HCT116 (cell line): ENCODE results near the gene TWF2. TPM values are rescaled to one million over a fixed set of nuclear protein-coding genes. Genes with fewer than 3 reads are reported as not detected.

Experiments
- ATAC-seq: fragments of 200-7000 bp; cut with Tn5 transposase; 2 replicates; pipeline ENCODE4 v1.9.1; 2020; ENCODE audit warnings: mild to moderate bottlenecking, moderate library complexity
- BruUV-seq: library from RNA; stranded (reverse); fragments of 400-500 nt; replicated peaks from 2 replicates; lab custom pipeline; 2021; lab: Mats Ljungman, UMichigan
- CTCF ChIA-PET: fragments of 300-600 bp; sonication (Branson Sonifier 250); formaldehyde crosslinking; loops from one replicate; lab custom pipeline; 2021; ENCODE audit warnings: antibody characterized with exemption; lab: Charles Lee
- POLR2A ChIA-PET: fragments of 300-600, 350-600 bp; sonication (Branson Sonifier 250); formaldehyde crosslinking; loops from one replicate; lab custom pipeline; 2021; ENCODE audit warnings: antibody characterized with exemption; lab: Charles Lee
- RAD21 ChIA-PET, 2 experiments: fragments of 300-600 bp; sonication (Branson Sonifier 250); formaldehyde crosslinking; loops; one replicate each; lab custom pipeline; 2023; ENCODE audit warnings: low total read pairs in 2 of 2; ENCODE audit not compliant: uncharacterized antibody in 2 of 2, unreplicated experiment in 2 of 2, low non-redundant PET in 1 of 2; lab: Charles Lee
- DNase-seq: peaks from one replicate; pipeline ENCODE4 v3.0.0-alpha.2; 2010; ENCODE audit warnings: low read depth, low spot score
- H2AFZ ChIP-seq: fragments of 200-600 bp; shearing (Covaris generic), sonication (generic); 2 replicates; pipeline ENCODE4 v1.6.1; 2017; ENCODE audit warnings: low read depth, mixed run types, mixed read lengths, antibody characterized with exemption, low read length; ENCODE audit not compliant: poor library complexity, severe bottlenecking
- H3K27ac ChIP-seq: 2 replicates; pipeline ENCODE4 v1.5.1; 2012; ENCODE audit warnings: low read depth, low read length
- H3K27me3 ChIP-seq: fragments of 200-600 bp; sonication (generic); 2 replicates; pipeline ENCODE4 v1.6.1; 2016; ENCODE audit warnings: mixed run types, low read length, mixed read lengths; ENCODE audit not compliant: insufficient read depth
- H3K36me3 ChIP-seq, 2 experiments: fragments of 200-500 bp in 1 of 2; fragments of 200-600 bp in 1 of 2; sonication (Bioruptor generic) in 1 of 2; sonication (generic) in 1 of 2; 2 replicates each; pipeline versions ENCODE4 v1.5.1 to v1.6.1; 2014 to 2016; ENCODE audit warnings: low read length in 2 of 2, inconsistent platforms in 1 of 2, mixed read lengths in 1 of 2, mixed run types in 1 of 2; ENCODE audit not compliant: insufficient read depth in 2 of 2, control insufficient read depth in 1 of 2
- H3K4me1 ChIP-seq, 2 experiments: fragments of 200-600 bp in 1 of 2; sonication (generic) in 1 of 2; 2 replicates each; pipeline versions ENCODE4 v1.5.1 to v1.6.1; 2012 to 2017; ENCODE audit warnings: low read length in 2 of 2, inconsistent platforms in 1 of 2, mild to moderate bottlenecking in 1 of 2, mixed read lengths in 1 of 2, mixed run types in 1 of 2, moderate library complexity in 1 of 2; ENCODE audit not compliant: insufficient read depth in 2 of 2, control insufficient read depth in 1 of 2
- H3K4me2 ChIP-seq: fragments of 200-600 bp; sonication (generic); 2 replicates; pipeline ENCODE4 v1.6.1; 2017; ENCODE audit warnings: mixed run types, low read length, mixed read lengths
- H3K4me3 ChIP-seq, 2 experiments: fragments of 200-600 bp in 1 of 2; sonication (generic) in 1 of 2; replicated peaks in 1 of 2; 2 replicates each; pipeline ENCODE4 v1.5.1; 2011 to 2016; ENCODE audit warnings: low read length in 2 of 2, control low read depth in 1 of 2, low read depth in 1 of 2, mild to moderate bottlenecking in 1 of 2, mixed read lengths in 1 of 2, mixed run types in 1 of 2
- H3K79me2 ChIP-seq: fragments of 200-600 bp; sonication (generic); 2 replicates; pipeline ENCODE4 v1.6.1; 2017; ENCODE audit warnings: mild to moderate bottlenecking, mixed run types, low read length, moderate library complexity, mixed read lengths; ENCODE audit not compliant: insufficient read depth
- H3K9ac ChIP-seq: fragments of 200-600 bp; sonication (generic); 2 replicates; pipeline ENCODE4 v1.6.1; 2016; ENCODE audit warnings: low read length, mixed read lengths
- H3K9me2 ChIP-seq: fragments of 200-600 bp; sonication (generic), shearing (Covaris generic); 2 replicates; pipeline ENCODE4 v1.6.1; 2017; ENCODE audit warnings: mixed run types, mild to moderate bottlenecking, moderate library complexity; ENCODE audit not compliant: insufficient read depth
- H3K9me3 ChIP-seq, 2 experiments: fragments of 200-500 bp in 1 of 2; fragments of 200-600 bp in 1 of 2; sonication (Bioruptor generic) in 1 of 2; sonication (generic) in 1 of 2; 2 replicates each; pipeline ENCODE4 v1.6.1; 2014 to 2017; ENCODE audit warnings: low read length in 2 of 2, mixed read lengths in 2 of 2, inconsistent platforms in 1 of 2, low read depth in 1 of 2, mild to moderate bottlenecking in 1 of 2, mixed run types in 1 of 2, moderate library complexity in 1 of 2; ENCODE audit not compliant: control insufficient read depth in 1 of 2, insufficient read depth in 1 of 2
- H4K20me1 ChIP-seq: fragments of 200-600 bp; sonication (generic), shearing (Covaris generic); 2 replicates; pipeline ENCODE4 v1.6.1; 2017; ENCODE audit warnings: mixed run types, mild to moderate bottlenecking, moderate library complexity; ENCODE audit not compliant: insufficient read depth
- CBX3 ChIP-seq: IDR thresholded peaks from 2 replicates; pipeline ENCODE4 v1.6.1; 2012; ENCODE audit warnings: low read depth
- CEBPB ChIP-seq: IDR thresholded peaks from 2 replicates; pipeline ENCODE4 v1.6.1; 2012; ENCODE audit warnings: low read depth
- POLR2A ChIP-seq: IDR thresholded peaks from 2 replicates; pipeline ENCODE4 v1.7.0; 2011; ENCODE audit warnings: borderline replicate concordance; ENCODE audit not compliant: insufficient read depth, insufficient read length; ENCODE audit errors: extremely low read depth
- POLR2AphosphoS5 ChIP-seq: IDR thresholded peaks from 2 replicates; pipeline ENCODE4 v1.6.1; 2011; ENCODE audit warnings: mild to moderate bottlenecking, low read depth, low read length, moderate library complexity
- TCF7L2 ChIP-seq: IDR thresholded peaks from 2 replicates; pipeline ENCODE4 v1.7.0; 2011; ENCODE audit warnings: borderline replicate concordance, inconsistent platforms; ENCODE audit not compliant: insufficient read depth, insufficient read length; ENCODE audit errors: extremely low read depth
- ZFX ChIP-seq: fragments of 450-650 bp; IDR thresholded peaks from 2 replicates; pipeline ENCODE4 v1.6.1; 2017
- intact Hi-C: fragments of 100-400 bp; cut with micrococcal nuclease; formaldehyde crosslinking; loops from 2 replicates; pipeline ENCODE4 v1.10.0; 2022
- total RNA-seq: library from RNA; stranded (reverse); gene quantifications from one replicate; pipeline ENCODE4 v1.2.1, GENCODE V29; 2021; ENCODE audit not compliant: unreplicated experiment
- TF ChIP-seq, protein P1 (sequence below): IDR thresholded peaks from 2 replicates; pipeline ENCODE4 v1.6.1; 2012
- TF ChIP-seq, protein P2 (sequence below): IDR thresholded peaks from 2 replicates; pipeline ENCODE4 v1.6.1; 2012; ENCODE audit warnings: low read depth
- TF ChIP-seq, protein P3 (sequence below): IDR thresholded peaks from 2 replicates; pipeline ENCODE4 v1.6.1; 2011; ENCODE audit warnings: mild to moderate bottlenecking, low read length, moderate library complexity; ENCODE audit not compliant: insufficient replicate concordance; ENCODE audit errors: extremely low read depth
- TF ChIP-seq, protein P4 (sequence below): IDR thresholded peaks from 2 replicates; pipeline ENCODE4 v1.6.1; 2012

TWF2 gene
- total RNA-seq, 1 experiment from 2014 or later: 100 TPM

DNA sequence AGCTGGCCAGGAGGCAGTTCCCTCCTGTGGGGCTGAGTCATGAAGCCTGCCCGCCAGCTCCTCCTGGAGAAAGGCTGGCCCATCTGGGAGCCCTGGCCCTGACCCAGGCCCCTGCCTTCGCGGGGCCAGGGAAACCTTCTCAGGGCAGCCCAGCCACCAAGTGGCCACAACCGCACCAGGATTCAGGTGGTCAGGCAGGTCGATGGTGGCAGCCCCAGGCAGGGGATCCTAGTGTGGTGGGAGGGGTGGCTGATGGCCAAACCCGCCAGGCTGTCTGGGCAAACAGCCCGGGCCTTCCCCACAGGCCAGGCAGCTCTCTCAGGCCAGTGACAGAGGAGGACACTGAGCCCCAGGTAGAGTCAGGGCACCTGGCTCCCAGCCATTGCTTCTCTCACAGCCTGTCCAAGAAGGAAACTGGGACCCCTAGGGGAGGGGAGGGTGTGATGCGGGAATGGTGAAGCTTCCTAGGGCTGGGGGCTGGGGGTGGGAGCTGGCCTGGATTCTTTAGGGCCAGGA, 1.2 kb downstream of the TWF2 start:
- Histone ChIP-seq H2AFZ (no peak overlapping the region), H3K4me3 (peak overlapping the region; percentile 87 to 93), H3K9me2 (no peaks in the 10 kb centered on the region), H3K79me2 (peaks cover 29% of the 10 kb centered on the region), H3K9me3 (no peaks in the 10 kb centered on the region), H3K4me2 (peak overlapping the region; percentile 84), H3K36me3 (no peaks in the 10 kb centered on the region; a peak in 1 of 4 replicates), H4K20me1 (no peaks in the 10 kb centered on the region), H3K27ac (peak overlapping the region; percentile 98), H3K27me3 (no peaks in the 10 kb centered on the region), H3K9ac (peak overlapping the region; percentile 87), H3K4me1 (peaks cover 33 to 41% of the 10 kb centered on the region in 2 experiments)
- POLR2A ChIA-PET: interaction anchor here (0.6 to 2.6 kb wide), 9 partner anchors 11 to 191 kb away, joined by 3 to 11 read pairs (median 4); partner anchors contain the start of gene WDR82
- TF ChIP-seq, protein P1, sequence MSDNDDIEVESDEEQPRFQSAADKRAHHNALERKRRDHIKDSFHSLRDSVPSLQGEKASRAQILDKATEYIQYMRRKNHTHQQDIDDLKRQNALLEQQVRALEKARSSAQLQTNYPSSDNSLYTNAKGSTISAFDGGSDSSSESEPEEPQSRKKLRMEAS: no peak
- TF ChIP-seq ZFX: 0 out of 2 replicates have a peak, but pooled peaks have one; percentile 22
- TF ChIP-seq POLR2AphosphoS5: peak; percentile 15; the same call in 1 of the 2 replicates
- DNase-seq (peak; percentile 51), ATAC-seq (peak; percentile 62)
- CTCF ChIA-PET: interaction anchor here (0.9 to 3.1 kb wide), 5 partner anchors 17 to 236 kb away, joined by 4 to 18 read pairs (median 5); no protein-coding TSS in a partner anchor
- intact Hi-C loops: loop anchor here (2.0 kb wide), 1 partner anchor 39 kb away; no protein-coding TSS in a partner anchor
- no TSS peak for BruUV-seq
- RAD21 ChIA-PET: interaction anchor here (0.7 to 1.3 kb wide), 2 partner anchors 21 to 84 kb away, joined by 3 read pairs; partner anchors contain the start of gene POC1A (in 1 of the 2)

DNA sequence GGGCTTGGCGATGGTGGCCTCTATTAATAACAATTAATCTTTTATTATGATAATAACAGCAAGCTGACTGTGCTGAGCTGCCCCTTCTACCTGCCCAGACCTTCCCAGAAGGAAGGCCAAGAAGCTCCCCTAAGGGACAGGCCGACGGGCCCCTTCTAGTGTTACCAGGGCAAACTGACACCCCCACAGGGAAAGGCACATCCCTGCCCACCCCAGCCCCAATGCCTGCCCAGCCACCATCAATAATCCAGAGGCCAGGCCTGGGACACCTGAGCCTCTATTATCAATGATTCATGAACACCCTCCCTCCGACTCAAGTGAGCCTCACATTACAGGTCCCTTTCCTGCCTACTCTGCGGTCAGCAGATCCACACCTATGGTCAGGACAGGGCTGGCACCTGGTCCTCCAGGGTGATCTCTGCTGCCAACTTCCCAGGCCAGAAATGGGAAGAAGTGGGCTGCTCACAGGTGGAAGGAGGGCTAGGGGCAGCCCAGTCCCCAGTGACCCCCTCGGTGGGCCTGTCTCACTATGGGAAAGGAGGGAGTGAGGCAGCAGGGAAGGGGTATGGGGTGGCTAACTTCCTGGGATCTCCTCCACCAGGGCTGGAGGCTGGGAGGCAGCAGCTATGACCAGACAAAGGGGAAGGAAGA, 1.8 kb downstream of the TWF2 start:
- Histone ChIP-seq H3K27me3 (no peaks in the 10 kb centered on the region), H3K9me3 (no peaks in the 10 kb centered on the region), H3K36me3 (no peaks in the 10 kb centered on the region; a peak in 2 of 4 replicates), H2AFZ (no peak overlapping the region), H3K4me1 (peaks cover 33 to 41% of the 10 kb centered on the region in 2 experiments), H3K9ac (peak overlapping the region; percentile 87), H3K79me2 (peaks cover 29% of the 10 kb centered on the region), H3K4me3 (peak overlapping the region; percentile 87 to 93), H3K27ac (peak overlapping the region; percentile 98), H3K4me2 (peak overlapping the region; percentile 84), H3K9me2 (no peaks in the 10 kb centered on the region), H4K20me1 (no peaks in the 10 kb centered on the region)
- DNase-seq (no peak), ATAC-seq (peak; percentile 5)
- ChIA-PET RAD21 (interaction anchor here (0.7 to 1.3 kb wide), 3 partner anchors 20 to 83 kb away, joined by 3 read pairs; partner anchors contain the start of gene POC1A (in 1 of the 2)), POLR2A (interaction anchor here (0.6 to 2.6 kb wide), 9 partner anchors 11 to 191 kb away, joined by 3 to 11 read pairs (median 4); partner anchors contain the start of gene WDR82), CTCF (interaction anchor here (0.9 to 3.1 kb wide), 5 partner anchors 17 to 236 kb away, joined by 4 to 18 read pairs (median 5); no protein-coding TSS in a partner anchor)
- intact Hi-C loops: no loop called here
- TF ChIP-seq POLR2A: no peak
- TF ChIP-seq CBX3: no peak
- TF ChIP-seq, protein P2, sequence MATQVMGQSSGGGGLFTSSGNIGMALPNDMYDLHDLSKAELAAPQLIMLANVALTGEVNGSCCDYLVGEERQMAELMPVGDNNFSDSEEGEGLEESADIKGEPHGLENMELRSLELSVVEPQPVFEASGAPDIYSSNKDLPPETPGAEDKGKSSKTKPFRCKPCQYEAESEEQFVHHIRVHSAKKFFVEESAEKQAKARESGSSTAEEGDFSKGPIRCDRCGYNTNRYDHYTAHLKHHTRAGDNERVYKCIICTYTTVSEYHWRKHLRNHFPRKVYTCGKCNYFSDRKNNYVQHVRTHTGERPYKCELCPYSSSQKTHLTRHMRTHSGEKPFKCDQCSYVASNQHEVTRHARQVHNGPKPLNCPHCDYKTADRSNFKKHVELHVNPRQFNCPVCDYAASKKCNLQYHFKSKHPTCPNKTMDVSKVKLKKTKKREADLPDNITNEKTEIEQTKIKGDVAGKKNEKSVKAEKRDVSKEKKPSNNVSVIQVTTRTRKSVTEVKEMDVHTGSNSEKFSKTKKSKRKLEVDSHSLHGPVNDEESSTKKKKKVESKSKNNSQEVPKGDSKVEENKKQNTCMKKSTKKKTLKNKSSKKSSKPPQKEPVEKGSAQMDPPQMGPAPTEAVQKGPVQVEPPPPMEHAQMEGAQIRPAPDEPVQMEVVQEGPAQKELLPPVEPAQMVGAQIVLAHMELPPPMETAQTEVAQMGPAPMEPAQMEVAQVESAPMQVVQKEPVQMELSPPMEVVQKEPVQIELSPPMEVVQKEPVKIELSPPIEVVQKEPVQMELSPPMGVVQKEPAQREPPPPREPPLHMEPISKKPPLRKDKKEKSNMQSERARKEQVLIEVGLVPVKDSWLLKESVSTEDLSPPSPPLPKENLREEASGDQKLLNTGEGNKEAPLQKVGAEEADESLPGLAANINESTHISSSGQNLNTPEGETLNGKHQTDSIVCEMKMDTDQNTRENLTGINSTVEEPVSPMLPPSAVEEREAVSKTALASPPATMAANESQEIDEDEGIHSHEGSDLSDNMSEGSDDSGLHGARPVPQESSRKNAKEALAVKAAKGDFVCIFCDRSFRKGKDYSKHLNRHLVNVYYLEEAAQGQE: no peak
- TF ChIP-seq TCF7L2: no peak
- TF ChIP-seq, protein P3, sequence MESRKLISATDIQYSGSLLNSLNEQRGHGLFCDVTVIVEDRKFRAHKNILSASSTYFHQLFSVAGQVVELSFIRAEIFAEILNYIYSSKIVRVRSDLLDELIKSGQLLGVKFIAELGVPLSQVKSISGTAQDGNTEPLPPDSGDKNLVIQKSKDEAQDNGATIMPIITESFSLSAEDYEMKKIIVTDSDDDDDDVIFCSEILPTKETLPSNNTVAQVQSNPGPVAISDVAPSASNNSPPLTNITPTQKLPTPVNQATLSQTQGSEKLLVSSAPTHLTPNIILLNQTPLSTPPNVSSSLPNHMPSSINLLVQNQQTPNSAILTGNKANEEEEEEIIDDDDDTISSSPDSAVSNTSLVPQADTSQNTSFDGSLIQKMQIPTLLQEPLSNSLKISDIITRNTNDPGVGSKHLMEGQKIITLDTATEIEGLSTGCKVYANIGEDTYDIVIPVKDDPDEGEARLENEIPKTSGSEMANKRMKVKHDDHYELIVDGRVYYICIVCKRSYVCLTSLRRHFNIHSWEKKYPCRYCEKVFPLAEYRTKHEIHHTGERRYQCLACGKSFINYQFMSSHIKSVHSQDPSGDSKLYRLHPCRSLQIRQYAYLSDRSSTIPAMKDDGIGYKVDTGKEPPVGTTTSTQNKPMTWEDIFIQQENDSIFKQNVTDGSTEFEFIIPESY: no peak
- no peak for TF ChIP-seq CEBPB
- TF ChIP-seq, protein P4, sequence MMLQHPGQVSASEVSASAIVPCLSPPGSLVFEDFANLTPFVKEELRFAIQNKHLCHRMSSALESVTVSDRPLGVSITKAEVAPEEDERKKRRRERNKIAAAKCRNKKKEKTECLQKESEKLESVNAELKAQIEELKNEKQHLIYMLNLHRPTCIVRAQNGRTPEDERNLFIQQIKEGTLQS: no peak
- no TSS peak for BruUV-seq
